K562 (cell line): ENCODE data around the gene ARHGAP30. TPM values are rescaled to one million over a fixed set of nuclear protein-coding genes. Genes with fewer than 3 reads are reported as not detected.

Experiments used
- ETV1 ChIP-seq: fragments of 450-650 bp; conservative IDR thresholded peaks from 2 replicates; pipeline ENCODE4 v1.6.1; 2016; ENCODE audit warnings: missing genetic modification characterization, control low read depth, low read depth, missing compliant biosample characterization
- FOXP4 ChIP-seq: sonication (generic); formaldehyde crosslinking; IDR thresholded peaks from 2 replicates; pipeline ENCODE4 v1.8.0; 2022; ENCODE audit warnings: mild to moderate bottlenecking, missing genetic modification reagents, borderline replicate concordance
- HLTF ChIP-seq: fragments of 450-650 bp; IDR thresholded peaks from 2 replicates; pipeline ENCODE4 v1.6.1; 2016
- MAFK ChIP-seq: IDR thresholded peaks from 2 replicates; pipeline ENCODE4 v1.6.1; 2011; ENCODE audit warnings: low read length, improper control_type of control experiment
- MYBL2 ChIP-seq, 2 experiments: fragments of 450-650 bp in 1 of 2; sonication (generic) in 1 of 2; formaldehyde crosslinking in 1 of 2; IDR thresholded peaks; 2 replicates each; pipeline versions ENCODE4 v1.6.1 to v1.8.1; 2017 to 2022; ENCODE audit warnings: borderline replicate concordance in 1 of 2, inconsistent platforms in 1 of 2, low read depth in 1 of 2, mild to moderate bottlenecking in 1 of 2, missing genetic modification reagents in 1 of 2, moderate library complexity in 1 of 2
- POLR2AphosphoS2 ChIP-seq: IDR thresholded peaks from 2 replicates; pipeline ENCODE4 v1.6.1; 2012; ENCODE audit warnings: low read length, improper control_type of control experiment
- TARDBP ChIP-seq: fragments of 450-650 bp; IDR thresholded peaks from 2 replicates; pipeline ENCODE4 v1.6.1; 2016
- TEAD4 ChIP-seq, 2 experiments: sonication (generic) in 1 of 2; formaldehyde crosslinking in 1 of 2; IDR thresholded peaks; 2 replicates each; pipeline versions ENCODE4 v1.6.1 to v1.8.0; 2012 to 2022; ENCODE audit warnings: borderline replicate concordance in 1 of 2, inconsistent platforms in 1 of 2, low read length in 1 of 2, mild to moderate bottlenecking in 1 of 2, missing genetic modification reagents in 1 of 2
- ZNF124 ChIP-seq: sonication (generic); formaldehyde crosslinking; IDR thresholded peaks from 2 replicates; pipeline ENCODE4 v1.8.1; 2022; ENCODE audit warnings: missing genetic modification reagents
- ZNF766 ChIP-seq: fragments of 200-800 bp; sonication (Bioruptor generic); conservative IDR thresholded peaks from 2 replicates; pipeline ENCODE4 v1.6.1; 2016; ENCODE audit warnings: missing genetic modification characterization, missing compliant biosample characterization
- polyA plus RNA-seq, 8 experiments: library from polyadenylated mRNA; depleted of rRNA in 4 of 8; stranded (reverse) in 5 of 8; unstranded in 3 of 8; fragments of >200 nt; fragmentation: Nextera tagmentation in 2 of 8; fragmentation: Illumina TruSeq in 1 of 8; extraction: Ambion mirVana in 2 of 8; extraction: Trizol in 1 of 8; gene quantifications; 2 replicates each; pipeline versions ENCODE4 v1.2.1 to v1.2.3, GENCODE V29; 2011 to 2014; ENCODE audit warnings: inconsistent platforms in 1 of 8, missing spikeins in 1 of 8
- total RNA-seq, 7 experiments: library from RNA; depleted of rRNA in 6 of 7; stranded (reverse); fragments of >200 nt in 6 of 7; fragmentation: Illumina TruSeq in 2 of 7; extraction: Trizol in 2 of 7; gene quantifications; 2 replicates each; pipeline versions ENCODE4 v1.2.1 to v1.2.3, GENCODE V29; 2011 to 2021; ENCODE audit warnings: low replicate concordance in 1 of 7
- TF ChIP-seq, protein P1 (sequence below): fragments of 450-650 bp; IDR thresholded peaks from 2 replicates; pipeline ENCODE4 v1.6.1; 2016; ENCODE audit warnings: mild to moderate bottlenecking, moderate library complexity

The ARHGAP30 gene
- total and polyA plus RNA-seq, 9 of the 15 experiments (the other 6 are each of a cell fraction or from before 2014, with no cell fraction given), result 0.01 to 0.73 (median 0.12) TPM

GRCh38 chr1:161045736-161046604, 23.7 kb downstream of the ARHGAP30 start, which contains the start of gene USF1 (continued):
- TF ChIP-seq MYBL2 (IDR thresholded peaks at IDR 0.05; ENCODE audit: low read depth), result peak; percentile 71; the same call in 1 of the 2 replicates
- no peak for TF ChIP-seq MYBL2 (CRISPR knock-in tag; IDR thresholded peaks at IDR 0.05; ENCODE audit: borderline replicate concordance)
- TF ChIP-seq ZNF124, result no peak
- peak; percentile 75 for TF ChIP-seq ETV1
- TF ChIP-seq, protein P1, sequence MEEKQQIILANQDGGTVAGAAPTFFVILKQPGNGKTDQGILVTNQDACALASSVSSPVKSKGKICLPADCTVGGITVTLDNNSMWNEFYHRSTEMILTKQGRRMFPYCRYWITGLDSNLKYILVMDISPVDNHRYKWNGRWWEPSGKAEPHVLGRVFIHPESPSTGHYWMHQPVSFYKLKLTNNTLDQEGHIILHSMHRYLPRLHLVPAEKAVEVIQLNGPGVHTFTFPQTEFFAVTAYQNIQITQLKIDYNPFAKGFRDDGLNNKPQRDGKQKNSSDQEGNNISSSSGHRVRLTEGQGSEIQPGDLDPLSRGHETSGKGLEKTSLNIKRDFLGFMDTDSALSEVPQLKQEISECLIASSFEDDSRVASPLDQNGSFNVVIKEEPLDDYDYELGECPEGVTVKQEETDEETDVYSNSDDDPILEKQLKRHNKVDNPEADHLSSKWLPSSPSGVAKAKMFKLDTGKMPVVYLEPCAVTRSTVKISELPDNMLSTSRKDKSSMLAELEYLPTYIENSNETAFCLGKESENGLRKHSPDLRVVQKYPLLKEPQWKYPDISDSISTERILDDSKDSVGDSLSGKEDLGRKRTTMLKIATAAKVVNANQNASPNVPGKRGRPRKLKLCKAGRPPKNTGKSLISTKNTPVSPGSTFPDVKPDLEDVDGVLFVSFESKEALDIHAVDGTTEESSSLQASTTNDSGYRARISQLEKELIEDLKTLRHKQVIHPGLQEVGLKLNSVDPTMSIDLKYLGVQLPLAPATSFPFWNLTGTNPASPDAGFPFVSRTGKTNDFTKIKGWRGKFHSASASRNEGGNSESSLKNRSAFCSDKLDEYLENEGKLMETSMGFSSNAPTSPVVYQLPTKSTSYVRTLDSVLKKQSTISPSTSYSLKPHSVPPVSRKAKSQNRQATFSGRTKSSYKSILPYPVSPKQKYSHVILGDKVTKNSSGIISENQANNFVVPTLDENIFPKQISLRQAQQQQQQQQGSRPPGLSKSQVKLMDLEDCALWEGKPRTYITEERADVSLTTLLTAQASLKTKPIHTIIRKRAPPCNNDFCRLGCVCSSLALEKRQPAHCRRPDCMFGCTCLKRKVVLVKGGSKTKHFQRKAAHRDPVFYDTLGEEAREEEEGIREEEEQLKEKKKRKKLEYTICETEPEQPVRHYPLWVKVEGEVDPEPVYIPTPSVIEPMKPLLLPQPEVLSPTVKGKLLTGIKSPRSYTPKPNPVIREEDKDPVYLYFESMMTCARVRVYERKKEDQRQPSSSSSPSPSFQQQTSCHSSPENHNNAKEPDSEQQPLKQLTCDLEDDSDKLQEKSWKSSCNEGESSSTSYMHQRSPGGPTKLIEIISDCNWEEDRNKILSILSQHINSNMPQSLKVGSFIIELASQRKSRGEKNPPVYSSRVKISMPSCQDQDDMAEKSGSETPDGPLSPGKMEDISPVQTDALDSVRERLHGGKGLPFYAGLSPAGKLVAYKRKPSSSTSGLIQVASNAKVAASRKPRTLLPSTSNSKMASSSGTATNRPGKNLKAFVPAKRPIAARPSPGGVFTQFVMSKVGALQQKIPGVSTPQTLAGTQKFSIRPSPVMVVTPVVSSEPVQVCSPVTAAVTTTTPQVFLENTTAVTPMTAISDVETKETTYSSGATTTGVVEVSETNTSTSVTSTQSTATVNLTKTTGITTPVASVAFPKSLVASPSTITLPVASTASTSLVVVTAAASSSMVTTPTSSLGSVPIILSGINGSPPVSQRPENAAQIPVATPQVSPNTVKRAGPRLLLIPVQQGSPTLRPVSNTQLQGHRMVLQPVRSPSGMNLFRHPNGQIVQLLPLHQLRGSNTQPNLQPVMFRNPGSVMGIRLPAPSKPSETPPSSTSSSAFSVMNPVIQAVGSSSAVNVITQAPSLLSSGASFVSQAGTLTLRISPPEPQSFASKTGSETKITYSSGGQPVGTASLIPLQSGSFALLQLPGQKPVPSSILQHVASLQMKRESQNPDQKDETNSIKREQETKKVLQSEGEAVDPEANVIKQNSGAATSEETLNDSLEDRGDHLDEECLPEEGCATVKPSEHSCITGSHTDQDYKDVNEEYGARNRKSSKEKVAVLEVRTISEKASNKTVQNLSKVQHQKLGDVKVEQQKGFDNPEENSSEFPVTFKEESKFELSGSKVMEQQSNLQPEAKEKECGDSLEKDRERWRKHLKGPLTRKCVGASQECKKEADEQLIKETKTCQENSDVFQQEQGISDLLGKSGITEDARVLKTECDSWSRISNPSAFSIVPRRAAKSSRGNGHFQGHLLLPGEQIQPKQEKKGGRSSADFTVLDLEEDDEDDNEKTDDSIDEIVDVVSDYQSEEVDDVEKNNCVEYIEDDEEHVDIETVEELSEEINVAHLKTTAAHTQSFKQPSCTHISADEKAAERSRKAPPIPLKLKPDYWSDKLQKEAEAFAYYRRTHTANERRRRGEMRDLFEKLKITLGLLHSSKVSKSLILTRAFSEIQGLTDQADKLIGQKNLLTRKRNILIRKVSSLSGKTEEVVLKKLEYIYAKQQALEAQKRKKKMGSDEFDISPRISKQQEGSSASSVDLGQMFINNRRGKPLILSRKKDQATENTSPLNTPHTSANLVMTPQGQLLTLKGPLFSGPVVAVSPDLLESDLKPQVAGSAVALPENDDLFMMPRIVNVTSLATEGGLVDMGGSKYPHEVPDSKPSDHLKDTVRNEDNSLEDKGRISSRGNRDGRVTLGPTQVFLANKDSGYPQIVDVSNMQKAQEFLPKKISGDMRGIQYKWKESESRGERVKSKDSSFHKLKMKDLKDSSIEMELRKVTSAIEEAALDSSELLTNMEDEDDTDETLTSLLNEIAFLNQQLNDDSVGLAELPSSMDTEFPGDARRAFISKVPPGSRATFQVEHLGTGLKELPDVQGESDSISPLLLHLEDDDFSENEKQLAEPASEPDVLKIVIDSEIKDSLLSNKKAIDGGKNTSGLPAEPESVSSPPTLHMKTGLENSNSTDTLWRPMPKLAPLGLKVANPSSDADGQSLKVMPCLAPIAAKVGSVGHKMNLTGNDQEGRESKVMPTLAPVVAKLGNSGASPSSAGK, result 0 out of 2 replicates have a peak, but pooled peaks have one; percentile 14
- TF ChIP-seq POLR2AphosphoS2, result peak; percentile 59; the same call in 1 of the 2 replicates
- no peak; the same call in 1 of the 2 replicates for TF ChIP-seq HLTF
- peak; percentile 81 for TF ChIP-seq TEAD4 (IDR thresholded peaks at IDR 0.05; ENCODE audit: low read length)
- TF ChIP-seq TEAD4 (CRISPR knock-in tag; IDR thresholded peaks at IDR 0.05; ENCODE audit: borderline replicate concordance), result no peak
- TF ChIP-seq TARDBP, result no peak
- TF ChIP-seq ZNF766 (CRISPR knock-in tag), result peak; percentile 76; the same call in 1 of the 2 replicates
- TF ChIP-seq FOXP4, result no peak
- TF ChIP-seq MAFK, result no peak
